BE2C (cell line): Measurements from ENCODE around the gene ITGB1BP1.

Source experiments
- DNase-seq: peaks from one replicate; pipeline ENCODE4 v3.0.0-alpha.2; 2020
- H3K27me3 ChIP-seq: fragments of 250-450 bp; sonication (Bioruptor Pico); 2 replicates; pipeline ENCODE4 v1.5.1; 2020; ENCODE audit warnings: mild to moderate bottlenecking
- H3K36me3 ChIP-seq: fragments of 250-450 bp; sonication (Bioruptor Pico); 2 replicates; pipeline ENCODE4 v1.5.1; 2020; ENCODE audit warnings: mild to moderate bottlenecking
- H3K4me1 ChIP-seq: fragments of 250-450 bp; sonication (Bioruptor Pico); 2 replicates; pipeline ENCODE4 v1.5.1; 2020
- H3K4me3 ChIP-seq: 2 replicates; pipeline ENCODE4 v1.5.1; 2011; ENCODE audit warnings: low read depth, low read length
- H3K9me3 ChIP-seq: fragments of 250-450 bp; sonication (Bioruptor Pico); 2 replicates; pipeline ENCODE4 v1.5.1; 2020
- CTCF ChIP-seq: IDR thresholded peaks from 2 replicates; pipeline ENCODE4 v1.5.1; 2012; ENCODE audit warnings: mild to moderate bottlenecking, low read depth, low read length

Gene ITGB1BP1

GRCh38 chr2:9356261-9356660 is 67.1 kb downstream of the ITGB1BP1 start:
- no peak for DNase-seq
- Histone ChIP-seq H3K4me3 (no peak overlapping the region), H3K4me1 (no peaks in the 10 kb centered on the region), H3K27me3 (no peaks in the 10 kb centered on the region), H3K36me3 (no peaks in the 10 kb centered on the region; the same call in 1 of the 2 replicates), H3K9me3 (no peaks in the 10 kb centered on the region)
- TF ChIP-seq CTCF, result no peak

- Histone ChIP-seq H3K4me3 (no peak overlapping the region), H3K4me1 (no peaks in the 10 kb centered on the region), H3K36me3 (no peaks in the 10 kb centered on the region; the same call in none of the 2 replicates), H3K9me3 (no peaks in the 10 kb centered on the region), H3K27me3 (no peaks in the 10 kb centered on the region)
- no peak for TF ChIP-seq CTCF
- DNase-seq, result no peak
Observed at GRCh38 chr2:9355716-9356115, 67.6 kb downstream of the ITGB1BP1 start.

GRCh38 chr2:9355270-9355669 is 68.1 kb downstream of the ITGB1BP1 start:
- TF ChIP-seq CTCF, result no peak
- Histone ChIP-seq H3K27me3 (no peaks in the 10 kb centered on the region), H3K4me3 (no peak overlapping the region), H3K4me1 (no peaks in the 10 kb centered on the region), H3K36me3 (no peaks in the 10 kb centered on the region; the same call in none of the 2 replicates), H3K9me3 (no peaks in the 10 kb centered on the region)
- DNase-seq, result no peak

- no peak for TF ChIP-seq CTCF
- Histone ChIP-seq H3K4me3 (no peak overlapping the region), H3K36me3 (no peaks in the 10 kb centered on the region; the same call in 1 of the 2 replicates), H3K9me3 (no peaks in the 10 kb centered on the region), H3K27me3 (no peaks in the 10 kb centered on the region), H3K4me1 (no peaks in the 10 kb centered on the region)
- DNase-seq, result no peak
Observed at GRCh38 chr2:9354318-9354717, 69.0 kb downstream of the ITGB1BP1 start.
